H1 (cell line): Measurements from ENCODE around the gene CDK16. TPM values are rescaled to one million over a fixed set of nuclear protein-coding genes. Genes with fewer than 3 reads are reported as not detected.

Source experiments
- CTCF ChIA-PET: fragments of 300-600 bp; sonication (Branson Sonifier 250); formaldehyde crosslinking; loops from one replicate; lab custom pipeline; 2021; ENCODE audit not compliant: partially characterized antibody; lab: Charles Lee
- POLR2A ChIA-PET: fragments of 300-600 bp; sonication (Branson Sonifier 250); formaldehyde crosslinking; loops from one replicate; lab custom pipeline; 2021; ENCODE audit warnings: inconsistent platforms; ENCODE audit not compliant: partially characterized antibody; lab: Charles Lee
- DNase-seq, 2 experiments: peaks; one replicate each; pipeline versions ENCODE4 v3.0.0 to v3.0.0-alpha.2; 2010 to 2022; ENCODE audit warnings: low spot score in 2 of 2, low read depth in 1 of 2, mixed read lengths in 1 of 2
- FAIRE-seq: peaks from 2 replicates; lab custom pipeline; 2011; peaks lifted over from hg19 to GRCh38; lab: Jason Lieb, UNC
- H2AFZ ChIP-seq: 2 replicates; pipeline ENCODE4 v1.8.1; 2012; ENCODE audit warnings: low read length, inconsistent platforms
- H2AK5ac ChIP-seq: 2 replicates; pipeline ENCODE4 v1.6.1; 2013; ENCODE audit warnings: low read depth, low read length
- H2BK120ac ChIP-seq: replicated peaks from 2 replicates; pipeline ENCODE3; 2013; ENCODE audit warnings: low read depth, low read length, inconsistent platforms
- H2BK12ac ChIP-seq: 2 replicates; pipeline ENCODE4 v1.6.1; 2013; ENCODE audit warnings: low read depth, low read length
- H2BK15ac ChIP-seq: 2 replicates; pipeline ENCODE4 v1.6.1; 2013; ENCODE audit warnings: low read length
- H2BK20ac ChIP-seq: 2 replicates; pipeline ENCODE4 v1.6.1; 2013; ENCODE audit warnings: low read length
- H2BK5ac ChIP-seq: 2 replicates; pipeline ENCODE4 v1.6.1; 2013; ENCODE audit warnings: low read depth, low read length
- H3K14ac ChIP-seq: 2 replicates; pipeline ENCODE4 v1.6.1; 2013; ENCODE audit warnings: inconsistent platforms; ENCODE audit not compliant: insufficient read length
- H3K18ac ChIP-seq: 2 replicates; pipeline ENCODE4 v1.6.1; 2013; ENCODE audit warnings: low read length; ENCODE audit errors: extremely low read depth
- H3K23ac ChIP-seq: 2 replicates; pipeline ENCODE4 v1.6.1; 2013; ENCODE audit warnings: inconsistent platforms; ENCODE audit not compliant: insufficient read length
- H3K23me2 ChIP-seq: 2 replicates; pipeline ENCODE4 v1.6.1; 2013; ENCODE audit warnings: low read depth, low read length
- H3K27ac ChIP-seq: 2 replicates; pipeline ENCODE4 v1.6.1; 2011; ENCODE audit warnings: low read depth, low read length, inconsistent platforms
- H3K27me3 ChIP-seq, 4 experiments: replicated peaks in 1 of 4; 1 replicate in 1 of 4; 2 replicates in 3 of 4; pipeline versions ENCODE4 v1.6.1 to v1.8.1; 2011 to 2013; ENCODE audit warnings: low read length in 3 of 4, mild to moderate bottlenecking in 3 of 4, inconsistent platforms in 2 of 4, mixed read lengths in 2 of 4, moderate library complexity in 1 of 4; ENCODE audit not compliant: control insufficient read depth in 3 of 4, insufficient read depth in 3 of 4; ENCODE audit errors: extremely low read depth in 1 of 4
- H3K36me3 ChIP-seq, 4 experiments: 2 replicates each; pipeline versions ENCODE4 v1.6.1 to v1.8.1; 2011 to 2013; ENCODE audit warnings: mild to moderate bottlenecking in 4 of 4, low read length in 3 of 4, moderate library complexity in 2 of 4, control low read depth in 1 of 4, inconsistent platforms in 1 of 4; ENCODE audit not compliant: insufficient read depth in 4 of 4, control insufficient read depth in 2 of 4
- H3K4ac ChIP-seq: replicated peaks from 2 replicates; pipeline ENCODE3; 2013; ENCODE audit warnings: low read length, low read depth, mixed read lengths, inconsistent platforms; ENCODE audit not compliant: insufficient read length
- H3K4me1 ChIP-seq, 4 experiments: replicated peaks in 1 of 4; 1 replicate in 1 of 4; 2 replicates in 3 of 4; pipeline versions ENCODE4 v1.6.1 to v1.8.1; 2011 to 2013; ENCODE audit warnings: low read length in 3 of 4, inconsistent platforms in 2 of 4, mixed read lengths in 1 of 4; ENCODE audit not compliant: insufficient read depth in 4 of 4, control insufficient read depth in 3 of 4
- H3K4me2 ChIP-seq, 2 experiments: 2 replicates each; pipeline versions ENCODE4 v1.6.1 to v1.8.1; 2011 to 2013; ENCODE audit warnings: low read depth in 2 of 2, low read length in 2 of 2, control low read depth in 1 of 2, inconsistent platforms in 1 of 2, mild to moderate bottlenecking in 1 of 2; ENCODE audit not compliant: insufficient read depth in 1 of 2
- H3K4me3 ChIP-seq, 4 experiments: fragments of 200-600, 300-600 bp in 1 of 4; sonication (generic), shearing (Covaris generic), sonication (Bioruptor Twin) in 1 of 4; 2 replicates each; pipeline versions ENCODE4 v1.5.1 to v1.8.1; 2011 to 2016; ENCODE audit warnings: low read length in 4 of 4, low read depth in 3 of 4, control low read depth in 2 of 4, inconsistent platforms in 2 of 4, mild to moderate bottlenecking in 2 of 4, mixed read lengths in 1 of 4, moderate library complexity in 1 of 4; ENCODE audit not compliant: insufficient read depth in 2 of 4; ENCODE audit errors: extremely low read depth in 1 of 4
- H3K56ac ChIP-seq: replicated peaks from 2 replicates; pipeline ENCODE3; 2013; ENCODE audit warnings: low read depth, mild to moderate bottlenecking, mixed read lengths, low read length, inconsistent platforms; ENCODE audit not compliant: insufficient read length
- H3K79me1 ChIP-seq: 2 replicates; pipeline ENCODE4 v1.6.1; 2013; ENCODE audit warnings: low read depth, low read length, control low read depth
- H3K79me2 ChIP-seq, 2 experiments: 2 replicates each; pipeline versions ENCODE4 v1.6.1 to v1.8.1; 2012 to 2013; ENCODE audit warnings: low read length in 2 of 2, mild to moderate bottlenecking in 2 of 2, inconsistent platforms in 1 of 2; ENCODE audit not compliant: insufficient read depth in 2 of 2, control insufficient read depth in 1 of 2
- H3K9ac ChIP-seq, 4 experiments: replicated peaks in 1 of 4; 1 replicate in 1 of 4; 2 replicates in 3 of 4; pipeline versions ENCODE4 v1.6.1 to v1.8.1; 2011 to 2013; ENCODE audit warnings: low read depth in 3 of 4, low read length in 3 of 4, control low read depth in 2 of 4, mild to moderate bottlenecking in 2 of 4, moderate library complexity in 2 of 4, inconsistent platforms in 1 of 4; ENCODE audit errors: extremely low read depth in 1 of 4
- H3K9me3 ChIP-seq, 2 experiments: 2 replicates each; pipeline versions ENCODE4 v1.6.1 to v1.8.1; 2012 to 2013; ENCODE audit warnings: mild to moderate bottlenecking in 2 of 2, moderate library complexity in 2 of 2, control low read depth in 1 of 2, inconsistent platforms in 1 of 2, low read depth in 1 of 2, low read length in 1 of 2, mixed read lengths in 1 of 2; ENCODE audit not compliant: insufficient read depth in 2 of 2
- H4K20me1 ChIP-seq, 2 experiments: replicated peaks in 1 of 2; 2 replicates each; pipeline versions ENCODE3 to v1.8.1; 2011 to 2013; ENCODE audit warnings: inconsistent platforms in 2 of 2, low read length in 2 of 2, mild to moderate bottlenecking in 1 of 2; ENCODE audit not compliant: insufficient read depth in 2 of 2, control insufficient read depth in 1 of 2
- H4K5ac ChIP-seq: 2 replicates; pipeline ENCODE4 v1.6.1; 2013; ENCODE audit warnings: low read length, low read depth, mixed read lengths, inconsistent platforms; ENCODE audit not compliant: insufficient read length
- H4K8ac ChIP-seq: 2 replicates; pipeline ENCODE4 v1.8.0; 2013; ENCODE audit warnings: mild to moderate bottlenecking, moderate library complexity, low read length, inconsistent platforms; ENCODE audit not compliant: insufficient read depth; ENCODE audit errors: extremely low read depth
- H4K91ac ChIP-seq: replicated peaks from 2 replicates; pipeline ENCODE3; 2013; ENCODE audit warnings: low read length, mixed read lengths, inconsistent platforms; ENCODE audit not compliant: insufficient read length
- BRCA1 ChIP-seq: IDR thresholded peaks from 2 replicates; pipeline ENCODE4 v1.6.1; 2012; ENCODE audit warnings: low read depth, low read length, improper control_type of control experiment
- CHD2 ChIP-seq: IDR thresholded peaks from 2 replicates; pipeline ENCODE4 v1.6.1; 2012; ENCODE audit warnings: low read length, improper control_type of control experiment
- EZH2 ChIP-seq: fragments of 200-600 bp; sonication (generic); IDR thresholded peaks from 2 replicates; pipeline ENCODE4 v1.7.1; 2012; ENCODE audit warnings: low read depth, mild to moderate bottlenecking, moderate library complexity, low read length, inconsistent platforms; ENCODE audit not compliant: severe bottlenecking
- MAFK ChIP-seq: IDR thresholded peaks from 2 replicates; pipeline ENCODE4 v1.6.1; 2012; ENCODE audit warnings: low read depth, mild to moderate bottlenecking, improper control_type of control experiment, low read length
- NANOG ChIP-seq: IDR thresholded peaks from 2 replicates; pipeline ENCODE4 v1.6.1; 2011; ENCODE audit warnings: low read length, low read depth, mild to moderate bottlenecking, inconsistent platforms; ENCODE audit not compliant: insufficient read depth, poor library complexity, severe bottlenecking
- POU5F1 ChIP-seq: IDR thresholded peaks from 2 replicates; pipeline ENCODE4 v1.6.1; 2011; ENCODE audit warnings: low read depth, mild to moderate bottlenecking, low read length, moderate library complexity
- TAF1 ChIP-seq: IDR thresholded peaks from 2 replicates; pipeline ENCODE4 v1.6.1; 2011; ENCODE audit warnings: mild to moderate bottlenecking, low read depth, low read length
- TAF7 ChIP-seq: optimal IDR thresholded peaks from 2 replicates; pipeline ENCODE3; 2011; ENCODE audit warnings: low read depth, mild to moderate bottlenecking, inconsistent platforms, low read length, moderate library complexity, borderline replicate concordance
- TBP ChIP-seq: IDR thresholded peaks from 2 replicates; pipeline ENCODE4 v1.6.1; 2011; ENCODE audit warnings: low read depth, low read length, improper control_type of control experiment
- TEAD4 ChIP-seq: IDR thresholded peaks from 2 replicates; pipeline ENCODE4 v1.6.1; 2012; ENCODE audit warnings: low read depth, low read length, inconsistent platforms, mixed read lengths
- WGBS, 2 experiments: shearing (Covaris generic) in 1 of 2; methylation state at CpG; one replicate each; pipeline versions ENCODE4 v1.1.6 to v1.1.7; 2013 to 2015; ENCODE audit warnings: low lambda C conversion rate in 2 of 2, mixed read lengths in 2 of 2, inconsistent platforms in 1 of 2, low coverage in 1 of 2, missing lambda C conversion rate in 1 of 2; ENCODE audit not compliant: insufficient replicate concordance in 2 of 2, insufficient coverage in 1 of 2, insufficient read length in 1 of 2; ENCODE audit errors: extremely low coverage in 1 of 2, missing lambda C conversion rate in 1 of 2; 5-methylcytosine and 5-hydroxymethylcytosine counted together
- polyA plus RNA-seq, 7 experiments: library from polyadenylated mRNA; depleted of rRNA in 3 of 7; stranded (reverse) in 5 of 7; unstranded in 2 of 7; fragments of >200 nt in 5 of 7; fragments of 200-250 nt in 2 of 7; gene quantifications; 1 replicate in 5 of 7; 2 replicates in 1 of 7; 4 replicates in 1 of 7; pipeline versions ENCODE4 v1.2.1 to v1.2.3, GENCODE V29; 2011 to 2013; ENCODE audit warnings: missing spikeins in 2 of 7, mixed read lengths in 2 of 7
- total RNA-seq: library from RNA; stranded (reverse); fragmentation: NEBNext Ultra II Directional; extraction: Animal tissue kit (Norgen Biotek cat#: 25700); gene quantifications from 2 replicates; pipeline ENCODE4 v1.2.1, GENCODE V29; 2021
- TF ChIP-seq, protein P1 (sequence below): IDR thresholded peaks from 2 replicates; pipeline ENCODE4 v1.6.1; 2011; ENCODE audit warnings: low read depth, mild to moderate bottlenecking, low read length; ENCODE audit not compliant: insufficient read depth

CDK16 gene
- total and polyA plus RNA-seq, 2 of the 8 experiments (the other 6 are each of a cell fraction or from before 2014, with no cell fraction given), result 124 to 204 TPM

DNA sequence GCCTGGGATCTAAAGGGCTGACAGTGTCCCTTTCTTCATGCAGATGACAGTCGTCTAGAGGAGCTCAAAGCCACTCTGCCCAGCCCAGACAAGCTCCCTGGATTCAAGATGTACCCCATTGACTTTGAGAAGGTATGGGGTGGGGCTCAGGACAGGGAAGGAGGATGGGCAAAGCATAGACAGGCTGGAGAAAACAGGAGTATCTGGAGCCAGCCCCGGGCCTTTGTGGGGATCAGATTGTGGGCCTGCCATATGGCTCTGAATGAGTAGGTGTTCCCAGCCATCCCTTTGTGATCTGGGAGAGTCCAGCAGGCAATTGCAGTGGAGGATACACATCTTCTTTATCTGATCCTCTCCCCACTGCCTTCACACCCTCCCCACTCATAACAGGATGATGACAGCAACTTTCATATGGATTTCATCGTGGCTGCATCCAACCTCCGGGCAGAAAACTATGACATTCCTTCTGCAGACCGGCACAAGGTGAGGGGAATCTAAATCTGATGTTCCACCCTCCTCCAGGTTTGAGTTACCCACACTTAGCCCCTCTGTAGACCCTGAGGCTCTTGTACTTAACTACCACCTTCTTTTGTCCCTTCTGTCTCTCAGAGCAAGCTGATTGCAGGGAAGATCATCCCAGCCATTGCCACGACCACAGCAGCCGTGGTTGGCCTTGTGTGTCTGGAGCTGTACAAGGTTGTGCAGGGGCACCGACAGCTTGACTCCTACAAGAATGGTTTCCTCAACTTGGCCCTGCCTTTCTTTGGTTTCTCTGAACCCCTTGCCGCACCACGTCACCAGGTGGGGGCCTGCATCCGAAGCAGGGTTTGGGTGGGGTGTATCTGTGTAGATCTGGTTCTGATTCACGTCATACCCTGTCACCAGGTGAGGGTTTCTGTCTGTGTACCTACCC lies 5.8 kb upstream of the CDK16 start:
- H4K8ac ChIP-seq, result no peak overlapping the region
- no peak overlapping the region for H3K27ac ChIP-seq
- no peaks in the 10 kb centered on the region; the same call in 1 of the 2 replicates for H3K79me1 ChIP-seq
- ChIA-PET CTCF (interaction anchor here (1.7 kb wide), 1 partner anchor 11 kb away, joined by 7 read pairs; no protein-coding TSS in a partner anchor), POLR2A (interaction anchor here (0.6 to 3.4 kb wide), 5 partner anchors 11 to 280 kb away, joined by 3 to 20 read pairs (median 6); no protein-coding TSS in a partner anchor)
- H2BK20ac ChIP-seq, result no peak overlapping the region
- peaks cover 34 to 81% (median 62%) of the 10 kb centered on the region in 4 experiments for H3K36me3 ChIP-seq
- no peak overlapping the region for H2BK15ac ChIP-seq
- no peak overlapping the region for H3K4me2 ChIP-seq
- no peaks in the 10 kb centered on the region for H3K9me3 ChIP-seq
- no peak overlapping the region for H2BK12ac ChIP-seq
- no peak overlapping the region for H4K5ac ChIP-seq
- no peak overlapping the region for H3K4ac ChIP-seq
- H2AFZ ChIP-seq, result no peak overlapping the region
- no peak overlapping the region for H2BK5ac ChIP-seq
- H3K4me1 ChIP-seq, result peaks cover 0 to 4% (median 0%) of the 10 kb centered on the region in 4 experiments; a peak in 5 of 7 replicates
- no peak overlapping the region for H4K91ac ChIP-seq
- no peak for TF ChIP-seq MAFK
- TF ChIP-seq TAF7, result no peak
- TF ChIP-seq BRCA1, result no peak
- no peak for TF ChIP-seq TEAD4
- no peak for TF ChIP-seq TBP
- no peak for TF ChIP-seq EZH2
- no peak for TF ChIP-seq NANOG
- no peak for TF ChIP-seq TAF1
- TF ChIP-seq, protein P1, sequence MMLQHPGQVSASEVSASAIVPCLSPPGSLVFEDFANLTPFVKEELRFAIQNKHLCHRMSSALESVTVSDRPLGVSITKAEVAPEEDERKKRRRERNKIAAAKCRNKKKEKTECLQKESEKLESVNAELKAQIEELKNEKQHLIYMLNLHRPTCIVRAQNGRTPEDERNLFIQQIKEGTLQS, result no peak
- no peak for TF ChIP-seq POU5F1
- TF ChIP-seq CHD2, result no peak
- H3K14ac ChIP-seq, result no peak overlapping the region
- FAIRE-seq, result no peak
- no peaks in the 10 kb centered on the region for H3K79me2 ChIP-seq
- no peak overlapping the region for H3K18ac ChIP-seq
- no peak overlapping the region for H3K4me3 ChIP-seq
- H2BK120ac ChIP-seq, result no peak overlapping the region
- no peaks in the 10 kb centered on the region for H3K27me3 ChIP-seq
- H3K56ac ChIP-seq, result no peak overlapping the region
- no peaks in the 10 kb centered on the region for H3K23me2 ChIP-seq
- no peak for DNase-seq
- peaks cover 0 to 15% of the 10 kb centered on the region in 2 experiments for H4K20me1 ChIP-seq
- no peak overlapping the region for H3K9ac ChIP-seq
- WGBS, 2 experiments, result 96% methylated on average over 8 of the region's 12 CpGs; no CpG with 5 or more reads in 1 of the 2 experiments
- H3K23ac ChIP-seq, result no peak overlapping the region
- no peak overlapping the region for H2AK5ac ChIP-seq
